Activated T-helper 1 cell treated with anti-CD3 and anti-CD28 coated beads, Interleukin-12 subunit alpha, Interleukin-12 subunit beta, Interleukin-2, Interleukin-4 antibody, amounts not matched to agents 30 ng/mL and 10 ng/mL and 1 ng/mL, durations not matched to agents 14 hours and 24 hours and 36 hours (primary cell): ENCODE data around the gene IGFL1. TPM values are rescaled to one million over a fixed set of nuclear protein-coding genes. Genes with fewer than 3 reads are reported as not detected.
"Not testable (repeated sequence)": the region's sequence is repeated elsewhere in the genome, so short reads cannot be mapped to it uniquely, and the experiment has no call there.

Source experiments
- DNase-seq: peaks from one replicate; pipeline ENCODE4 v3.0.0; 2021; ENCODE audit warnings: low spot score
- H3K27ac Mint-ChIP-seq: one replicate; pipeline ENCODE4 v1.8.0; 2021; ENCODE audit warnings: mild to moderate bottlenecking, mixed read lengths
- H3K27me3 Mint-ChIP-seq: one replicate; pipeline ENCODE4 v1.8.0; 2022; ENCODE audit warnings: mild to moderate bottlenecking, moderate library complexity, mixed read lengths; ENCODE audit not compliant: insufficient read depth
- H3K36me3 Mint-ChIP-seq: one replicate; pipeline ENCODE4 v1.8.0; 2021; ENCODE audit warnings: low read depth, mixed read lengths
- H3K4me1 Mint-ChIP-seq: one replicate; pipeline ENCODE4 v1.8.0; 2021; ENCODE audit warnings: low read depth, mixed read lengths
- H3K4me3 Mint-ChIP-seq: one replicate; pipeline ENCODE4 v1.8.0; 2021; ENCODE audit warnings: mild to moderate bottlenecking, moderate library complexity, mixed read lengths
- H3K9me3 Mint-ChIP-seq: one replicate; pipeline ENCODE4 v1.8.0; 2021; ENCODE audit warnings: mixed read lengths
- intact Hi-C: fragments of 100-400 bp; cut with micrococcal nuclease; formaldehyde crosslinking; loops from one replicate; pipeline ENCODE4 v1.15.1; 2024
- total RNA-seq: library from RNA; stranded (reverse); gene quantifications from 2 replicates; pipeline ENCODE4 v1.2.3, GENCODE V29; 2022

The IGFL1 gene
- total RNA-seq, 1 donor from 2014 or later: not detected

DNA sequence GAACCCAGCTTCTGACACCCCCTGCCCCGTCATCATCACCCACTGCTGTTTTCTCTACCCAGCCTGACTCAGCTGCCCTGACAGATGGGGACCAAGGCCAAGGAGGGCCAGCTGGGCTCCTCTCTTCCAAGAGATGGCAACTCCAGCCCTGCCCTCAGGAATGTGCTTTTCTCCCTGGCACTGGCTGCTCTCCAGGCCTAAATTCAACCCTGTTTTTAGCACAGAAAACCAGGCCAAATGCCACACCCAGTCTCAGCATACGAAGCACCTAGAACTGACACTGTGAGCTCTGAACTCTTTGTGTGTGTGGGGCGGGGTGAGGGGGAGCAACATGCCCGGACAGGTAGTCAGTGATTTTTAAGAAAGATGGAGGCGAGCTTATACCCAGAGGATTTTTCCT is 23.4 kb upstream of the IGFL1 start:
- H3K4me1 Mint-ChIP-seq: peaks cover 16% of the 10 kb centered on the region
- H3K27ac Mint-ChIP-seq: no peak overlapping the region
- DNase-seq: no peak
- H3K36me3 Mint-ChIP-seq: no peaks in the 10 kb centered on the region
- intact Hi-C loops: no loop called here
- H3K4me3 Mint-ChIP-seq: no peak overlapping the region
- peaks cover 10% of the 10 kb centered on the region for H3K27me3 Mint-ChIP-seq
- H3K9me3 Mint-ChIP-seq: no peaks in the 10 kb centered on the region

DNA sequence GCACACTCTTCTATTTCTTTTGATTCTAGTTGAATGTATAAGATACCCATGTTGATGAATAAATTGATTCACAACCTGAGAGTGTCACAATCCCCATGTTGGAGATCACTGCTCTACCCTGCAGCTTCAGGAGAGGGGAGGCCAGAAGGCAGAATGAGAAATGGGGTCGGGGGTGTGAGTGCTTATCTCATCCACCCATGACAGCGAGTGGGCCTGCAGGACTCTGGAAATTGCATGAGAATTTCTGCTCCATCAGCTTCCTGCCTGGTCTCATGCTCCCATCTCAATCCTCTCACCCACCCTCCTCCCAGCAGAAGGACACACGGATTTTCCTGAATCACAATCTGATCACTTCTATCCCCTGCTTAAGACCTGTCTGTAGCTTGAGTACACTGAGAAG is 22.9 kb upstream of the IGFL1 start:
- DNase-seq: no peak
- Mint-ChIP-seq H3K36me3 (no peaks in the 10 kb centered on the region), H3K4me3 (no peak overlapping the region), H3K4me1 (peaks cover 16% of the 10 kb centered on the region), H3K27ac (no peak overlapping the region), H3K27me3 (peaks cover 5% of the 10 kb centered on the region), H3K9me3 (no peaks in the 10 kb centered on the region)
- intact Hi-C loops: no loop called here

DNA sequence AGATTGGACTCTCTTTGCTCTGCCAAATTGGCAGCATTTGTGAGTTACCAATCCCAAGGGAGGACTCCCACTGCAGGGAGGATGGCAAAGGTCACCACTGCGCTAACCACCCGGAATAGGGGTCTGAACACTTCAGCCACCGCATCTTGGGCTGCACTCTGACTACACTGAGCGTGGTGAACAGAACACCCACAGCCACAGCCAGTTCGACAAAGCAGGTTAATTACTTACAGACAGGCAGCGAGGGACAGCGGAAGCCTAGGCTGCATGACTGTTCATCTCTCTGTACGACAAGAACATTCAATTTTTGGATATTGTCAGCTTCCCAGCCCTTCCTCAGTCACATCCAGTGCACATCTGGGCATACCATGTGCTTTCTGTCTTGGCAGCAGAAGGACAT is 21.7 kb upstream of the IGFL1 start:
- H3K27ac Mint-ChIP-seq, intact Hi-C loops: not testable (repeated sequence)

DNA sequence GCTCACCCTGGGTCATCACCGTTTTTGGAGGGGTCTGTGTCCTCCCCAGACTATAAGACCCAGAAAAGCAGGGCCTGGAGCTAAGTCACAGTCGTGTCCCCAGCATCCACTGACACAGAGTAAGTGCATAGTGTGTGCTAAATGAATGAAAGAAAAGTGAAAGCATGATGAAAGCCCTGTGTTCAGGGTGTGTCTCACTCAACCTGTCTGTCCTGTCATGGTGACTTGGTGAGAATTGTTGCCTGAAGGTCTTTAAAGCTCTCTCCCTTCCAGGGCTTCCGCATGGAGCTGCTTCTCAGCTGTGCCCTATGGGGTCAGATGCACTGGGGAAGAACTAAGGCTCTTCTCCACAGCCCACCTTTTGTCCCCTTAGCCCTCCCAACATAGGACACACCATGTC is 20.5 kb upstream of the IGFL1 start:
- Mint-ChIP-seq H3K4me3 (no peak overlapping the region), H3K36me3 (no peaks in the 10 kb centered on the region), H3K27ac (no peak overlapping the region), H3K27me3 (peaks cover 5% of the 10 kb centered on the region), H3K9me3 (no peaks in the 10 kb centered on the region), H3K4me1 (peaks cover 16% of the 10 kb centered on the region)
- intact Hi-C loops: no loop called here
- no peak for DNase-seq

More for the DNA sequence above, 21.7 kb upstream of the IGFL1 start:
- H3K9me3 Mint-ChIP-seq, H3K4me3 Mint-ChIP-seq, DNase-seq, H3K36me3 Mint-ChIP-seq, H3K27me3 Mint-ChIP-seq: not testable (repeated sequence)
- H3K4me1 Mint-ChIP-seq: peaks cover 16% of the 10 kb centered on the region

DNA sequence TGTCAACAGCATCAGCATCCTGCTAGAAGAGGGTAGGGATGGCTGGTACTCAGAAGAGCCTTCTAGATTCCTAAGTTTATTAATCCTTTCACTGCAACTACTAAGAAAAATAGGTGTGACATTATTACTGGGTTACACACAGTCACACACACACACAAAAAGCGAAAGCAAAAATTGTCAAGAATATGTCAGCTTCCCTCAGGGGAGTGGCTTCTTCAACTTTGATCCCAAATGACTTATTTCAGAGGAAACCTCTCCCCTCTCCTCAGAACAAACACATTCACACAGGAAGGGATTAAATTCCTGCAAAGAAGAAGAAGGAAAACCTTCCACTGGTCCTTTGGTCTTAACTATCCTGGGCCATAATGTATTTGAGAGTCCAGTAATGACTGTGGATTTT is 20.1 kb upstream of the IGFL1 start:
- Mint-ChIP-seq H3K36me3 (no peaks in the 10 kb centered on the region), H3K27ac (no peak overlapping the region), H3K9me3 (no peaks in the 10 kb centered on the region), H3K4me3 (no peak overlapping the region), H3K4me1 (peaks cover 16% of the 10 kb centered on the region), H3K27me3 (peaks cover 5% of the 10 kb centered on the region)
- intact Hi-C loops: no loop called here
- DNase-seq: no peak

DNA sequence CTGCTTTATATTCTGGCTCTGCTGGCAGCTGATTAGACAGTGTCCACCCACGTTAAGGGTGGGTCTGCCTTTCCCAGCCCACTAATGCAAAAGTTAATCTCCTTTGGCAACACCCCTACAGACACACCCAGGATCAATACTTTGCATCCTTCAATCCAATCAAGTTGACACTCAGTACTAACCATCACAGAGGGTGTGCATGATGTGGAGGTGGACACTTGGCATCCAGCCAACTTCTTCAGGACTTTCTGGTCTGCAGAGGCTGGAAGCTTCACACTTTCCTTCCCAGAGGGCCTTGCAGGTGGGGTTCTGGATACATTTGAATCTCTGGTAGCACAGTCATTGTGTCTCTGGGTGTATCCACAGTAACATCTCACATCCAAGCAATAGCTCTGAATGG is 18.9 kb upstream of the IGFL1 start:
- intact Hi-C loops: no loop called here
- Mint-ChIP-seq H3K4me1 (peaks cover 16% of the 10 kb centered on the region), H3K27me3 (peaks cover 3% of the 10 kb centered on the region), H3K27ac (no peak overlapping the region), H3K4me3 (no peak overlapping the region), H3K36me3 (no peaks in the 10 kb centered on the region), H3K9me3 (no peaks in the 10 kb centered on the region)
- no peak for DNase-seq

DNA sequence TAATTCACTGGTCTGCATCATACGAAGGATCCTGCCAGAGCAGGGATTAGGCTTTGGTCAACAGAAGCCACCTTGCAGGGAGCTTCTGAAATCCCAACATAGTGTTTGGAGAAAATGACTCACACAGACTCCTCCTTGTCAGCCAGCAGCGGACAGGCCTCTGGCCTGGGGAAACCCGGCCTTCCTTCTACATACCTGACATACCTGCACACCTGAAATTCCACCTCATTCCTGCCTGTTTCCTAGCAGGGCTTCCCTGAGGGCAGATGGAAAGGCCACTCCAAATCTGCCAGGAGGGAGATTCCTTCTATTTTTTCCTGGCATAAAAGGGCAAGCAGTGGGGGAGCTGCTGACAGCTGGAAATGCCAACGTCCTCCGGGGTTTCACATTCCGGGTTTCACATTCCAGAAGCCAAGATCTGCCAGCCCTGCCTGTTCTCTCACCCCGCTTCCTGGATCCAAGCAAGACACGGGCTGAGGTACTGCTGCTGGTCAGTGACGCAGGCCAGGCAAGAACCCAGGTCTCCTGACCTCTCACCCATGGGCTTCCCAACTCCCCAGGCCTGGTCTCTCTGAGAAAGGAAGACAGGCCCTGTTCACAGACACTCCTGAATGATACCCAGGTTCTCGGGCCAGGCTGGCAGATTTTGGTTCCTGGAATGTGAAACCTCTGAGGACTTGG is 18.2 kb upstream of the IGFL1 start:
- no peak overlapping the region for H3K4me3 Mint-ChIP-seq
- peaks cover 2% of the 10 kb centered on the region for H3K27me3 Mint-ChIP-seq
- no peaks in the 10 kb centered on the region for H3K9me3 Mint-ChIP-seq
- intact Hi-C loops: no loop called here
- no peak overlapping the region for H3K27ac Mint-ChIP-seq
- DNase-seq: no peak
- peaks cover 16% of the 10 kb centered on the region for H3K4me1 Mint-ChIP-seq
- no peaks in the 10 kb centered on the region for H3K36me3 Mint-ChIP-seq

DNA sequence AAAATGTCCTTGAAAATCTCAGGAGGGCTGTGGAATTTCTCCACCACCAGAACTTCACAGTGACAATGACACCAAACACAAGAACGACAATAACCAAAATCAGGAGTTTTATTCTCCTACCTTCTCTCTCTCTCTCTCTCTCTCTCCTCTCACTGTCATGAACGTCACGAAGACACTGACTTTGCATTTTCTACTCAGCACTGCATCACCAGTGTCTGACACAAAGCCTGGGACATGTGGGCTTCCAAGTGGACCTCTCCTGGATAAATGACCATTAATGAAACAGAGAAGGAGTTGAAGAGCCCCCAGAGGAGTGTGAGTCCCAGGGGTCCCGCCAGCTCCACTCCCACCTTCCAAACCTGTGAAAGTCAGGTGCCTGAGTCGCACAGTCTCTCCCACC is 16.9 kb upstream of the IGFL1 start:
- H3K27me3 Mint-ChIP-seq, DNase-seq, intact Hi-C loops, H3K9me3 Mint-ChIP-seq, H3K4me3 Mint-ChIP-seq, H3K36me3 Mint-ChIP-seq, H3K27ac Mint-ChIP-seq: not testable (repeated sequence)
- H3K4me1 Mint-ChIP-seq: peaks cover 16% of the 10 kb centered on the region

DNA sequence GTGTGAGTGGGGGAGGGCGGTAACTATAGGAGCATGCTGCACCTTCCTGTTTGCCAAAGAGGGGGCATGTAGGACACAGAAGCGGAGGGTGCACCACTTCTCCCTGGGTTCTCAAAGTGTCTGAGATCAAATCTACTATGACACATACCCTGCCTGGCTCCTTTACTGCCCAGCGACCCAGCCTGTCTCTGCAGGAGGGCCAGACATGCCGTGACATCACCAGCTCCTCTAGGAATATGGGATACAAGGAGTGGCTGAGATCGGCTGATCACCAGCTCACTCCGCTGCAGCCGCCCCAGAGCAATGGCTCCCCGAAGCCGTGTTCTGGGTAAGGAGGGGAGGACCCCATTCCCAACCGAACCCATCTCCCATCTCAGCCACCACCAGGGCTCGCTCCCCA is 16.4 kb upstream of the IGFL1 start:
- Mint-ChIP-seq H3K27me3 (peaks cover 2% of the 10 kb centered on the region), H3K36me3 (no peaks in the 10 kb centered on the region)
- DNase-seq: no peak

DNA sequence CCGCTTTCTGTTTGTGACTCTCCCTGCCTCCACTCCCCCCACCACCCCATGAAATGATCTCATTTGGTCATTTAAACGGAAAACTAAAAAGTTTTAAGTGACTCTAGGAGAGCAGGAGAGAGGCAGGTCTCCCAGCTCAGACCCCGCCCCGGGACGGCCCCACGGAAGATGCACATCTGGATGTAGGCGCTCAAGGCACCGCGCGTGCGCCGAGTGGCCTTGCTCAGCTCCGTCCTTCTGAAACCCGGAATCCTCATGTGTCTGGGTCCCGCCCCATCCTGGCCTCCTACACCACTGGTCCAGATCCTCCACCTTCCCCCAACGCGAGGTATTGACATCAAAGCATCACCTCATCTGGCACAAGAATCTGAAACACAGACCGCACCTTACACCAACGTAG is 15.7 kb upstream of the IGFL1 start:
- Mint-ChIP-seq H3K27me3 (peaks cover 2% of the 10 kb centered on the region), H3K4me1 (peaks cover 11% of the 10 kb centered on the region), H3K27ac (no peak overlapping the region), H3K9me3 (no peaks in the 10 kb centered on the region), H3K36me3 (no peaks in the 10 kb centered on the region), H3K4me3 (no peak overlapping the region)
- DNase-seq: no peak
- intact Hi-C loops: no loop called here

More for the DNA sequence above, 16.4 kb upstream of the IGFL1 start:
- Mint-ChIP-seq H3K4me3 (no peak overlapping the region), H3K27ac (no peak overlapping the region), H3K4me1 (peaks cover 16% of the 10 kb centered on the region), H3K9me3 (no peaks in the 10 kb centered on the region)
- intact Hi-C loops: no loop called here

DNA sequence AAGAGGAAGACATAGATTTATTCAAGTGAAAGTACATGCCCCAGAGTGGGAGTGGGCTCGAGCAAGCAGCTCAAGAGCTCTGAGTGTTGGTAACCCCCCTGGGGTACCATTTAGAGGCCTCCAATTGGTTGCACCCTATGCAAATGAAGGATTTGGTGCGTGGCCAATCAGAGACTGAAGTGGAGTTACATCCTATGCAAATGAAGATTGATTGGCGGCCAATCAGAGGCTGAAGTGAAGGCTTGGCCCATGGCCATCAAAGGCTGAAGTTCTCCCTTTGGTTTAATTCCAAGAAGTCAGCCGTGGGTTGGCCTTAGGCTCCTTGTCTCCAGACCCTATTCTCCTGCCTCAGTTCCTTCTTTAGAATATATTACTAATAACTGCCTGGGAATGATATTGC is 12.9 kb upstream of the IGFL1 start:
- intact Hi-C loops: no loop called here

DNA sequence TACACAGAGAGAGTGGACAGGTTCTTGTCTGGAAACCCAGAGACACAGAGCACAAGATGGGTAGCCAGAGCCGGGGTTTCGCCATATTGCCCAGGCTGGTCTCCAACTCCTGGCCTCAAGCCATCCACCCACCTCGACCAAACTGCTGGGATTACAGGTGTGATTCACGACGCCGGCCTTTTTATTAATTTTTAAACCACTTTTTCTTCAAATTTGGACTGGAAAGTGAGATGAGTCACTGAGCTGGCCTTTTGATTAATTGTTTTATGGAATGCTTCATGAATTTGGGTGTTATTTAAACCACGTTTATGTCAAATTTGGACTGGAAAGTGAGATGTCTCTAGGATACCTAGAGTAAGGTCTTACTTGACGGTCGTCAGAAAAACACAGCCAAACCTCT is 12.1 kb upstream of the IGFL1 start:
- no peaks in the 10 kb centered on the region for H3K9me3 Mint-ChIP-seq
- no peaks in the 10 kb centered on the region for H3K4me1 Mint-ChIP-seq
- no peaks in the 10 kb centered on the region for H3K36me3 Mint-ChIP-seq
- H3K4me3 Mint-ChIP-seq: no peak overlapping the region
- intact Hi-C loops: no loop called here
- H3K27me3 Mint-ChIP-seq: no peaks in the 10 kb centered on the region
- no peak overlapping the region for H3K27ac Mint-ChIP-seq
- DNase-seq: no peak

More for the DNA sequence above, 12.9 kb upstream of the IGFL1 start:
- H3K27ac Mint-ChIP-seq: no peak overlapping the region
- no peaks in the 10 kb centered on the region for H3K9me3 Mint-ChIP-seq
- H3K36me3 Mint-ChIP-seq: no peaks in the 10 kb centered on the region
- H3K27me3 Mint-ChIP-seq: peaks cover 2% of the 10 kb centered on the region
- no peaks in the 10 kb centered on the region for H3K4me1 Mint-ChIP-seq
- no peak for DNase-seq
- no peak overlapping the region for H3K4me3 Mint-ChIP-seq

DNA sequence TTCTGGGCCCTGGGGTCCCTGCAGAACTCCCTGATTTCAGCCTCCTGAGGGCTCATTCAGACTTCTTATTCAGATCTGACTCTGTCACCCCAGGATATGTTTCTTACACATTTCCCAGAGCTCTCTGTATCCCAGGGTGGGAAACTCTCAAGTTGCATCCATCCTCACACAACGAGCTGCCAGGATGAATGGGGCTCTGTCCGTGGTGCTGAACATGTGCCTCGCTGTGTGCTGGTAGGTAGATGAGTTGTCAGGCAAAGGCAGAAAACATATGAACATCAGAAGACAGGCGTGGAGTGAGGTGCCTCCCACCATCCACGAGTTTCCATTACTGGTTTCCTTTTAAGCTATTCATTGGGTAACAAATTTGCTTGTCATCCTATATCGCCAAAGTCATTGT is 11.4 kb upstream of the IGFL1 start:
- Mint-ChIP-seq H3K9me3 (no peaks in the 10 kb centered on the region), H3K4me1 (no peaks in the 10 kb centered on the region), H3K4me3 (no peak overlapping the region), H3K27me3 (no peaks in the 10 kb centered on the region), H3K27ac (no peak overlapping the region), H3K36me3 (no peaks in the 10 kb centered on the region)
- intact Hi-C loops: no loop called here
- no peak for DNase-seq

DNA sequence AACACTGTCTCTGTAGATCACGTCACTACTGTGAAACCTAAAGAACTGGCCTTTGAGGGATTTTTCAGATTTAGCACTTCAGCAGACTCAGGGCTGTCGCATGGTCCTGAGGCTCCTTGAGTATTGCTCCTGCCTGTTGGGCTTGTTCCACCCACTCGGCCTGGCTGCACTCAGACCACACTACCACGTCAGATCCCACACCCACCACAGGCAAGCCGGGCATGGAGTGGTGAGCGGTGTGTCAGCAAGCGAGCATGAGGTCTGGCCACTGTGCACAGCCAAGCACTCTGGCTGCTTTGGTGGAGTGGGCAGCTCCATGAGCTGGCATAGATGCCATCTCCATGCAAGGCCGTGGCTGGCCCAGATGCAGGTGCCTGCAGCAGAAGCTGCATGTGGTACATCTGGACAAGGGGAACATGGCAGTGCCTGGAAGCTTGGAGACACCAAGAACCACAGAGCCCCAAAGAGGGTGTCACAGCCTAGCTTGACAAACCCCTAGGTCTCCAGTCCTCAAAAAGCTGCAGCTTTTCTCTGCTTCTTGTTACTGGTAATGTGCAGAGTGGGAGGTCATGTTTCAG is 9.4 kb upstream of the IGFL1 start:
- no peaks in the 10 kb centered on the region for H3K4me1 Mint-ChIP-seq
- no peak for DNase-seq
- H3K36me3 Mint-ChIP-seq: no peaks in the 10 kb centered on the region
- H3K9me3 Mint-ChIP-seq: no peaks in the 10 kb centered on the region
- intact Hi-C loops: no loop called here
- no peak overlapping the region for H3K27ac Mint-ChIP-seq
- no peak overlapping the region for H3K4me3 Mint-ChIP-seq
- H3K27me3 Mint-ChIP-seq: no peaks in the 10 kb centered on the region
